AG04449 (cell line): ENCODE measurements around the gene NAA16.

ENCODE experiments used
- CTCF ChIA-PET: fragments of 350-600 bp; formaldehyde crosslinking; extraction: SDS; loops from one replicate; lab custom pipeline; 2021; ENCODE audit warnings: antibody characterized with exemption; lab: Yijun Ruan, JAX
- POLR2A ChIA-PET: fragments of 400-600, 350-600 bp; formaldehyde crosslinking; extraction: SDS; loops from one replicate; lab custom pipeline; 2020; ENCODE audit warnings: antibody characterized with exemption, inconsistent platforms; lab: Yijun Ruan, JAX
- DNase-seq: peaks from one replicate; pipeline ENCODE4 v3.0.0-alpha.2; 2010; ENCODE audit warnings: low read depth, low spot score
- H3K4me3 ChIP-seq: 2 replicates; pipeline ENCODE4 v1.5.1; 2011; ENCODE audit warnings: low read depth, mild to moderate bottlenecking, control low read depth, low read length
- CTCF ChIP-seq: IDR thresholded peaks from one replicate; pipeline ENCODE4 v1.5.1; 2011; ENCODE audit warnings: mild to moderate bottlenecking, moderate library complexity, low read length, control low read depth, inconsistent platforms; ENCODE audit not compliant: insufficient read depth; ENCODE audit errors: missing control alignments

NAA16 gene

DNA sequence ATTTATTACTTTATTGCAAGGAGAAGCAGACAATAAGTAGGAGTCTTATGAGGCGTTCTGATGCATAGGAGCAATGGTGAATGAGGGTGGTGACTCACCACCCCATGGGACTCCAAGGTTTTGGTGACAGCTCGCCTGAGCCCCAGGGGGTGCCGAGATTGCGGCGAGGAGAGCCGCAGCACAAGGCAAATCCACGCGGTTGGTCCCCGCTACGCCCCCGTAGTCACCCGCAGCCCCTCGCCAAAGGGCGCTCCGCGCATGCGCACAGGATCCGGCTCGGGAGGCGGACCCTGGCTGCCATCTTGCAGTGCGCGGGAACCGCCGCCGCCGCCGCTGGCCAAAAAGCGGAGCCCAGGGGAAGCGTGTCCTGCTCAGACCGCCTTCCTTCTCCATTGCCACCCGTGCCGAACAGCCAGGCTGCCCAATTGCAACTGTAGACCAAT, at the start of gene NAA16:
Gene NAA16, plus strand, starts transcription at position 305 of the 443 bp plus-strand sequence. CDS start 262 bp downstream, outside the sequence.
- TF ChIP-seq CTCF = no peak
- ChIA-PET POLR2A (no interaction called here), CTCF (no interaction called here)
- DNase-seq = peak; percentile 28
- H3K4me3 ChIP-seq = peak within 1 kb of the TSS; percentile 86

DNA sequence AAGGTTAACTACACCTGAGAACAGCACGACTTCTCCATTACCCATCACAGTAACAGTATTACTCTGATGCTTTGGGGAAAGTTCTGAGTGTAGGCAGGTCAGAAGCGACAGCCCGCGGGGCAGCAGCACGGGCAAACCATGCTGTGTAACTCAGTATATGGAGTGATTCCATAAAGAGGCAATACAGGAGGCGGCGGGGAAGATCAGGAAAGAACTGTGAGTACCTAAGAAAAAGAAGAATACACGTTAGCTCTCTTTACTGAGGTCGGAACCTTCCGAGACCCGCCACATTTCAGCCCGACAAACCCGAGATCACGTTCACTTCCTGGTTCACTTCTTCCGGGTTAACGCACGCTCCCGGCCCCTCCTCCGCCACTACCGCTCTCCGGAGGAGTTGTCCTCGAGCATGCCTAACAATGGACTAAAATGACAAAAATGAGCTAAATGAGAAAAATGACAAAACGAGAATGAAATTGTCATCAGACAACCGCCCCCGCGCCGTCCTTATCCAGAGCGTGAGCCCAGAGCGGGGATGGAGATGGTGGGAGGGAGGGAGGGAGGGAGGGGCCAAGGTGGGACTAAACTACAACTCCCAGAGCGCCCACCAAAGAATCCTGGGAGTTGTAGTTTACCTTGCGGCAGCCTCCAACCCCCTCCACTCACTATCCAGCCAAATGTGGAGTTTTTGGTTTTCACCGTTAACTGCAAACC, 47.7 kb upstream of the NAA16 start, which contains the start of gene MTRF1:
Gene MTRF1, minus strand, starts transcription at position 316 of the 711 bp plus-strand sequence. CDS start 2,669 bp downstream, outside the sequence.
- no peak for TF ChIP-seq CTCF
- ChIA-PET POLR2A (no interaction called here), CTCF (no interaction called here)
- peak within 1 kb of the TSS; percentile 84 for H3K4me3 ChIP-seq
- DNase-seq = no peak

DNA sequence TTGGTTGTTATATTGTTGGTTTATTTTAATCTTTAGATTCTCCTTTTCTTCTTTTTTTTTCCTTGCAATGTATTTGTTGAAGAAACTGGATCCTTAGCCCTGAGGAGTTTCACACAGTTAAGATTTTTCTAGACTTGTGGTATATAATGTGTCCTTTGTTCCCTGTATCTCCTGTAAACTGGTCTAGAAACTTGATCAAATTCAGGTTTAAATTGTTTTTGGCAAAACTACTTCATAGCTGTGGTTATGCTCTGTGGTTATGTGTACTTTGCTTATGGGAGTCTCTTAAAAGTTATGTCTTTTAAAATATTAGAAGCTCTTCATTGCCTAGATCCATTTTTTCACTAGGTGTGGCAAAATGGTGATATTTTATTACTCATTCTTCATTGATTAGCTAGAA, 44.0 kb upstream of the NAA16 start:
- TF ChIP-seq CTCF = no peak
- ChIA-PET CTCF (no interaction called here), POLR2A (no interaction called here)
- no peak overlapping the region for H3K4me3 ChIP-seq
- DNase-seq = no peak

- TF ChIP-seq CTCF = no peak
- CTCF ChIA-PET = no interaction called here
- POLR2A ChIA-PET = no interaction called here
- no peak overlapping the region for H3K4me3 ChIP-seq
- DNase-seq = no peak
These were observed 42.3 kb upstream of the NAA16 start for GRCh38 chr13:41268764-41269163.

GRCh38 chr13:41271456-41272285, 39.4 kb upstream of the NAA16 start:
- no peak for DNase-seq
- ChIA-PET POLR2A (no interaction called here), CTCF (interaction anchor here (0.5 kb wide), 1 partner anchor 49 kb away, joined by 3 read pairs; no protein-coding TSS in a partner anchor)
- no peak for TF ChIP-seq CTCF
- no peak overlapping the region for H3K4me3 ChIP-seq
